ENCODE results near the gene THEMIS.
"Not testable (repeated sequence)": the region's sequence is repeated elsewhere in the genome, so short reads cannot be mapped to it uniquely, and the experiment has no call there.

The THEMIS gene

GRCh38 chr6:127900935-127901334 lies at the start of gene THEMIS:
Gene THEMIS (minus strand): TSS chr6:127901058. CDS start chr6:127900932, 126 bp downstream.
- no peak for TF ChIP-seq ZNF274 (IDR thresholded peaks at IDR 0.05; ENCODE audit: low read depth, low read length)
- no peak within 1 kb of the TSS for H3K4me3 ChIP-seq (ENCODE audit: low read length)

- H3K4me3 ChIP-seq (ENCODE audit: low read length) = no peak overlapping the region
- no peak for TF ChIP-seq ZNF274 (IDR thresholded peaks at IDR 0.05; ENCODE audit: low read depth, low read length)
Observed at GRCh38 chr6:127949251-127949650, 48.4 kb upstream of the THEMIS start.

DNA sequence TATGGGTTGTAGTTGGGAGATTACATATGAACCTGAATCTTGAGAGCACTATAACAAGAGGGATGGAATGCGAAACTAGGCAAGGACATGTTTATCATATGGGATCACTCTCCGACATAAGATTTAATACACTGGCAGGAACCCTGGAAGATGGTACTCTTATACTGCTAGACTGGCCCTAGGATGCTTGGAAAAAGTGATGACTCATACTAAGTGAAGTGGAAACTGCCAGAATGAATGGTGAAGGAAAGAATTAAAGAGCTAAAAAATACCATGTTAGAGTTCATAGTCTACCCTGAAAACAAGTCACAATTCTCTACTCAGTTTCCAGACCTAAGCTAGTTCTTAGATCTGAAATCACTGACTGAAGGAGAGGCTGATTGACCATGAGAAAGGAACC lies 45.5 kb upstream of the THEMIS start:
- TF ChIP-seq ZNF274 (IDR thresholded peaks at IDR 0.05; ENCODE audit: low read depth, low read length) = no peak

DNA sequence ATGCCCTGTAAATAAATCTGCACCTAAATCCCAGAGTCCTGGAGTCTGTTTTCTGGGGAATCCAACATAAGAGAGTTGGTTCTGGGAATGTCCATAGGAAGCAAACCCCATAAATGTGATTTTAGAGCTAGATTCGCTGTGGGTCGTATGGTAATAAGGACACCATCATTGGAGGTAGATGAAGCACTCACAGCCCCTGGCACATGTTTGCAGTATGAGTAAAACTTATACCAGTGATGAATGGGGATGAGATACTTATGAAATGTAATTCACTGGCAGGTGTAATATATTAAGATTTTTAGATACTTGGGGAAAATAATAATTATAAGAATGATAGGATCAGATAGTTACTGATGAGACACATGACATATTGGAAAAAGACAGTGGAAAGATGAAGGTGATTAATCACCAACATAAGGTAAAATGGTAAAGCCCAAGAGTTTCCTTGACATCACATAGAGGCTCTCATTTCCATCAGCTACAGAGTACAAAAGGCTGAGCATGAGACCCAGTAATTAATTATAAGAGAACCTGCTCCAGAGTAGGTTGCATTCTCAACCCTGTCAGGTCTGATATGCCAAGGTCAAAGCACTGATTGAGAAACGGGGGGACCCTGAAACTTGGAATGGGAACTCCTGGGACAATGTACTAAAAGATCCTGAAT lies 44.7 kb upstream of the THEMIS start:
- TF ChIP-seq ZNF274 (IDR thresholded peaks at IDR 0.05; ENCODE audit: low read depth, low read length) = no peak
- H3K4me3 ChIP-seq (ENCODE audit: low read length) = no peak overlapping the region

More for the DNA sequence above, 45.5 kb upstream of the THEMIS start:
- H3K4me3 ChIP-seq (ENCODE audit: low read length) = no peak overlapping the region

- TF ChIP-seq ZNF274 (IDR thresholded peaks at IDR 0.05; ENCODE audit: low read depth, low read length) = no peak
- H3K4me3 ChIP-seq (ENCODE audit: low read length) = no peak overlapping the region
Observed at GRCh38 chr6:127941228-127941627, 40.4 kb upstream of the THEMIS start.

GRCh38 chr6:127939442-127940066 lies 38.7 kb upstream of the THEMIS start:
- H3K4me3 ChIP-seq (ENCODE audit: low read length) = no peak overlapping the region
- no peak for TF ChIP-seq ZNF274 (IDR thresholded peaks at IDR 0.05; ENCODE audit: low read depth, low read length)

GRCh38 chr6:127938701-127939100 lies 37.8 kb upstream of the THEMIS start:
- TF ChIP-seq ZNF274 (IDR thresholded peaks at IDR 0.05; ENCODE audit: low read depth, low read length) = no peak
- no peak overlapping the region for H3K4me3 ChIP-seq (ENCODE audit: low read length)

GRCh38 chr6:127937747-127938146 lies 36.9 kb upstream of the THEMIS start:
- TF ChIP-seq ZNF274 (IDR thresholded peaks at IDR 0.05; ENCODE audit: low read depth, low read length) = no peak

GRCh38 chr6:127937102-127937501 lies 36.2 kb upstream of the THEMIS start:
- TF ChIP-seq ZNF274 (IDR thresholded peaks at IDR 0.05; ENCODE audit: low read depth, low read length) = no peak
- H3K4me3 ChIP-seq (ENCODE audit: low read length) = no peak overlapping the region

More at GRCh38 chr6:127937747-127938146, 36.9 kb upstream of the THEMIS start:
- H3K4me3 ChIP-seq (ENCODE audit: low read length) = no peak overlapping the region

DNA sequence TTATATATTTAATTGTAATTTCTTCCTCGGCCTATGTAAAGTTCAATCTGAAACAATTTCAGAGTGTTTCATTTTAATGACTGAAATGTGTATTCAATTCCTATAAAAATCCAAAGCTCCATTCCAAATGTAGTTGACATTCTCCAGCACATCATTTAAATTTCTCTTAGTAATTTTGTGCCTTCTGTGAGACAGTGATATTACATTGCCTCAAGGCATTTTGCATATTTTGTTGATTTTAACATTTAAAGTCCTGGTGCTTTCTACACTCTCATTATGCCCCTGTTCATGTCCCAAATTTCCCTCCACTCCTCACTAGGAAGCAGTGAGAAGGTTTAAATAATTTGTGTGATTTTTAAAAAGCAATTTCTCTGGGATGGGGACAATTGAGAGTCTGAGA lies 34.1 kb upstream of the THEMIS start:
- no peak overlapping the region for H3K4me3 ChIP-seq (ENCODE audit: low read length)
- no peak for TF ChIP-seq ZNF274 (IDR thresholded peaks at IDR 0.05; ENCODE audit: low read depth, low read length)

DNA sequence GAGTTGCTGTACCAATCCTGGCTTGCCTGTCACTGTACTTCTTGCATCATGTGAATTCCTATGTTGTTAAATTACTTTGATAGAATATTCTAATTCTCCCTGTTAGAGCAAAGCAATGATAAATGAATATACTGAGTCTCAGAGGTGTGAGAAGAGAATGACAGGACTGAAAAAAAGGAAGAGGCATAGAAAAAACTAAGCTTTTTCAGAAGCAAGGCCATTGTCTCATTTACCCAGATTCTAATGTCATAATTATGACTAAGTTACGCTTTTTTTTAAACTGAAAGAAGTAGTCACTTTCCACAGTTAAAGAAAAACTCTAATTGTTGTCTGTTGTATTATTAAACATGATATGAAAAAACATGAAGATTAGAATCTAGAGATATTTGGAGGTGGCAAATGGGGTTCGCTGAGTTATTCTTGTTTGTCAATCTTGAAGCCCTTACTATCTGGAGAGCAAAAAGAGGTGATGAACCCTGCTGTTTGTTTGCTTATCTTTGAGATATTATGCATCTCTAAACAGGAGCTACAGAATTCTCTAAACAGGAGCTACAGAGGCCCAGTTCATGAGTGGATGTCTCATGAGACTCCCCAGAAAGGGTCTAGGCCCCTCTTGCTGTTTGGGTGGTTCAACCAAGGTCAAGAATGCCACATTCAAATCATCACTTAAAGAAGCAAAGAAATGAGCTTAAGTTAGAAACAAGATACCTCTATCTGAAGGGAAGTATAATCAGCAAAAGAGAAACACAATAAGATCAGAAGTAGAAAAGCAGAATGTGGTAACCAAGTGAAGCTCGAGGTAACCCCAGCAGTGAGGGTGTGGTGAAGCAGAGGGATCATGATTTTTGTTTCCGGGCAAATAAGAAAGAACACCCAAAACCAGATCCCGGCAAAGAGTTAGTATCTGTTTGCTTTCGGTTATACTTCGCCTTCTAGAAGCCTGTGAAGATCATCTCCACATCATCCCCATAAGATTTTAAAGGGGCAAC lies 33.3 kb upstream of the THEMIS start:
- TF ChIP-seq ZNF274 (IDR thresholded peaks at IDR 0.05; ENCODE audit: low read depth, low read length) = no peak
- H3K4me3 ChIP-seq (ENCODE audit: low read length) = no peak overlapping the region

DNA sequence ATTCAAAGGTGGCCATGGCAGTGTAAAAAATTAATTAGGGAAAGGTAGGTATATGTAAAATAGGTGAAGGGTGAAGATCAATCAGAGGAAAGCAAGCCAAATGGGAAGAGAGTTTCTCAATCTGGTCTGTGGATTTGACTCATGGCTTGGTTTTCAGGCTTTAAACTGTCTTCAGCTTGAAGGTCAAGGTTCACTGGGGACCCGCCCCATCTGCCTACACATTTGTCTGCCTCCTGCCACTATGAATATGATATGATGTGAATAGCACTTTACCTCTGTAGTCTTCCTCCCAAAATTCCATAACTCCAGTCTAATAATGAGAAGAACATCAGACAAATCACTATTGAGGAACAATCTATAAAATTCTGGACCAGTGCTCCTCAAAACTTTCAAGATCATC lies 32.3 kb upstream of the THEMIS start:
- H3K4me3 ChIP-seq (ENCODE audit: low read length) = no peak overlapping the region
- TF ChIP-seq ZNF274 (IDR thresholded peaks at IDR 0.05; ENCODE audit: low read depth, low read length) = no peak

- no peak for TF ChIP-seq ZNF274 (IDR thresholded peaks at IDR 0.05; ENCODE audit: low read depth, low read length)
- H3K4me3 ChIP-seq (ENCODE audit: low read length) = no peak overlapping the region
Observed at GRCh38 chr6:127932708-127933107, 31.9 kb upstream of the THEMIS start.

DNA sequence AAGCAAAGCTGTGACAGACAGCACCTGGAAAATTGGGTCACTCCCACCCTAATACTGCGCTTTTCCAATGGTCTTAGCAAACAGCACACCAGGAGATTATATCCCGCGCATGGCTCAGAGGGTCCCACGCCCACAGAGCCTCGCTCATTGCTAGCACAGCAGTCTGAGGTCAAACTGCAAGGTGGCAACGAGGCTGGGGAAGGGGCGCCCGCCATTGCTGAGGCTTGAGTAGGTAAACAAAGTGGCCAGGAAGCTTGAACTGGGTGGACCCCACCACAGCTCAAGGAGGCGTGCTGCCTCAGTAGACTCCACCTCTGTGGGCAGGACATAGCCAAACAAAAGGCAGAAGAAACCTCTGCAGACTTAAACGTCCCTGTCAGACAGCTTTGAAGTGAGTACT lies 25.6 kb upstream of the THEMIS start:
- not testable (repeated sequence) for H3K4me3 ChIP-seq (ENCODE audit: low read length)

Data from GM08714 (cell line).